B cell (primary cell): ENCODE results near the gene TDO2. TPM values are rescaled to one million over a fixed set of nuclear protein-coding genes. Genes with fewer than 3 reads are reported as not detected.

Source experiments
- ATAC-seq: fragments of 200-7000 bp; cut with Tn5 transposase; one replicate; pipeline ENCODE4 v1.10.0; 2021; ENCODE audit warnings: low read depth, mild to moderate bottlenecking, moderate number of reproducible peaks, moderate library complexity
- CTCF ChIA-PET: fragments of 350-600 bp; sonication (Branson Sonifier 250); formaldehyde crosslinking; loops from one replicate; lab custom pipeline; 2021; ENCODE audit warnings: antibody characterized with exemption, inconsistent platforms; lab: Charles Lee
- POLR2A ChIA-PET: fragments of 350-600 bp; sonication (Branson Sonifier 250); formaldehyde crosslinking; loops from one replicate; lab custom pipeline; 2021; ENCODE audit warnings: antibody characterized with exemption; lab: Charles Lee
- DNase-seq: peaks from one replicate; pipeline ENCODE4 v3.0.0; 2013
- H2AFZ ChIP-seq: 2 replicates; pipeline ENCODE4 v1.6.1; 2012; ENCODE audit warnings: mild to moderate bottlenecking, low read depth, low read length; ENCODE audit not compliant: insufficient read depth, poor library complexity, severe bottlenecking
- H3K27ac ChIP-seq, 2 donors: 1 replicate in 1 of 2; 2 replicates in 1 of 2; pipeline ENCODE4 v1.5.1; 2012 to 2013; ENCODE audit warnings: low read length in 2 of 2, mild to moderate bottlenecking in 2 of 2, moderate library complexity in 1 of 2
- H3K27me3 ChIP-seq, 4 experiments: fragments of 200-600 bp in 1 of 4; sonication (generic) in 1 of 4; replicated peaks in 1 of 4; 1 replicate in 2 of 4; 2 replicates in 2 of 4; pipeline versions ENCODE4 v1.6.1 to v1.7.0; 2013 to 2016; ENCODE audit warnings: low read length in 3 of 4, mild to moderate bottlenecking in 2 of 4, mixed read lengths in 1 of 4, moderate library complexity in 1 of 4; ENCODE audit not compliant: insufficient read depth in 4 of 4, control insufficient read depth in 3 of 4; ENCODE audit errors: control extremely low read depth in 1 of 4
- H3K36me3 ChIP-seq, 2 experiments: replicated peaks in 1 of 2; 1 replicate in 1 of 2; 2 replicates in 1 of 2; pipeline versions ENCODE4 v1.6.1 to v1.7.1; 2013; ENCODE audit warnings: low read length in 1 of 2; ENCODE audit not compliant: insufficient read depth in 2 of 2, control insufficient read depth in 1 of 2; ENCODE audit errors: control extremely low read depth in 1 of 2, extremely low read depth in 1 of 2
- H3K4me1 ChIP-seq, 2 donors: fragments of 200-600 bp in 1 of 2; sonication (generic) in 1 of 2; 1 replicate in 1 of 2; 2 replicates in 1 of 2; pipeline versions ENCODE4 v1.5.1 to v1.6.1; 2013 to 2017; ENCODE audit warnings: low read length in 2 of 2; ENCODE audit not compliant: control insufficient read depth in 2 of 2, insufficient read depth in 2 of 2
- H3K4me2 ChIP-seq: replicated peaks from 2 replicates; pipeline ENCODE3; 2012; ENCODE audit warnings: mild to moderate bottlenecking, low read depth, low read length; ENCODE audit not compliant: poor library complexity, severe bottlenecking
- H3K4me3 ChIP-seq, 5 experiments: fragments of 200-600 bp in 1 of 5; sonication (generic) in 1 of 5; 1 replicate in 3 of 5; 2 replicates in 2 of 5; pipeline versions ENCODE4 v1.5.1 to v1.7.0; 2011 to 2016; ENCODE audit warnings: low read length in 4 of 5, mild to moderate bottlenecking in 4 of 5, low read depth in 2 of 5, control low read depth in 1 of 5, moderate library complexity in 1 of 5; ENCODE audit not compliant: insufficient read depth in 1 of 5; ENCODE audit errors: control extremely low read depth in 1 of 5, extremely low read depth in 1 of 5
- H3K79me2 ChIP-seq: fragments of 200-600 bp; sonication (generic); one replicate; pipeline ENCODE4 v1.6.0; 2016; ENCODE audit warnings: low read length; ENCODE audit not compliant: control insufficient read depth, insufficient read depth
- H3K9ac ChIP-seq: fragments of 200-600 bp; sonication (generic); 2 replicates; pipeline ENCODE4 v1.6.1; 2017; ENCODE audit warnings: mild to moderate bottlenecking, low read length, moderate library complexity
- H3K9me3 ChIP-seq, 3 donors: one replicate each; pipeline versions ENCODE4 v1.6.1 to v1.7.1; 2013; ENCODE audit warnings: low read length in 2 of 3; ENCODE audit not compliant: control insufficient read depth in 2 of 3, insufficient read depth in 1 of 3; ENCODE audit errors: control extremely low read depth in 1 of 3
- H4K20me1 ChIP-seq: 2 replicates; pipeline ENCODE4 v1.6.0; 2012; ENCODE audit warnings: mild to moderate bottlenecking, low read length; ENCODE audit not compliant: insufficient read depth, control insufficient read depth, poor library complexity, severe bottlenecking
- H3K27ac Mint-ChIP-seq: one replicate; pipeline ENCODE4 v1.8.0; 2021; ENCODE audit warnings: mixed read lengths
- H3K27me3 Mint-ChIP-seq: one replicate; pipeline ENCODE4 v1.8.0; 2021; ENCODE audit warnings: mixed read lengths
- H3K4me1 Mint-ChIP-seq: one replicate; pipeline ENCODE4 v1.8.0; 2021; ENCODE audit warnings: mixed read lengths
- H3K4me3 Mint-ChIP-seq: one replicate; pipeline ENCODE4 v1.8.0; 2021; ENCODE audit warnings: mixed read lengths
- H3K9me3 Mint-ChIP-seq: one replicate; pipeline ENCODE4 v1.8.0; 2022; ENCODE audit warnings: mixed read lengths; ENCODE audit not compliant: insufficient read depth
- CTCF ChIP-seq: fragments of 200-600 bp; IDR thresholded peaks from one replicate; pipeline ENCODE4 v1.8.0; 2022; ENCODE audit warnings: antibody characterized with exemption, mild to moderate bottlenecking
- EZH2 ChIP-seq: IDR thresholded peaks from 2 replicates; pipeline ENCODE4 v1.6.1; 2012; ENCODE audit warnings: borderline replicate concordance, low read depth, mild to moderate bottlenecking, moderate library complexity, low read length; ENCODE audit not compliant: insufficient read depth, poor library complexity, severe bottlenecking
- WGBS: methylation state at CpG from one replicate; pipeline ENCODE4 v1.1.5; 2013; ENCODE audit warnings: missing lambda C conversion rate; ENCODE audit not compliant: insufficient coverage; 5-methylcytosine and 5-hydroxymethylcytosine counted together
- intact Hi-C: fragments of 100-400 bp; cut with micrococcal nuclease; formaldehyde crosslinking; loops from one replicate; pipeline ENCODE4 v1.10.0; 2022
- polyA plus RNA-seq: library from polyadenylated mRNA; depleted of rRNA; stranded (reverse); fragments of >200 nt; gene quantifications from 2 replicates; pipeline ENCODE4 v1.2.3, GENCODE V29; 2012
- total RNA-seq, 2 donors: library from RNA; stranded (reverse); fragments of 120-200 nt in 1 of 2; gene quantifications; 1 replicate in 1 of 2; 2 replicates in 1 of 2; pipeline versions ENCODE4 v1.2.3 to v1.2.4, GENCODE V29; 2013 to 2022

TDO2 gene
- total and polyA plus RNA-seq, 2 donors (not counting 1 experiment from before 2014, with no cell fraction given): not detected

GRCh38 chr4:155901013-155901412 is 2.5 kb upstream of the TDO2 start:
- Histone ChIP-seq H3K79me2 (no peaks in the 10 kb centered on the region), H3K27ac (no peak overlapping the region), H3K4me2 (no peak overlapping the region), H3K36me3 (no peaks in the 10 kb centered on the region), H3K27me3 (no peaks in the 10 kb centered on the region), H3K4me3 (no peak overlapping the region), H2AFZ (no peak overlapping the region), H3K4me1 (no peaks in the 10 kb centered on the region), H4K20me1 (no peaks in the 10 kb centered on the region), H3K9ac (no peak overlapping the region), H3K9me3 (peaks cover 0 to 1% (median 0%) of the 10 kb centered on the region in 3 donors)
- CTCF ChIA-PET: interaction anchor here (1.1 kb wide), 1 partner anchor 9 kb away, joined by 3 read pairs; no protein-coding TSS in a partner anchor
- no peaks in the 10 kb centered on the region for H3K27me3 Mint-ChIP-seq
- POLR2A ChIA-PET: no interaction called here
- DNase-seq: no peak
- no peak for ATAC-seq
- no peak overlapping the region for H3K4me3 Mint-ChIP-seq
- H3K27ac Mint-ChIP-seq: no peak overlapping the region
- TF ChIP-seq EZH2 (no peak), CTCF (no peak)
- intact Hi-C loops: no loop called here
- no peaks in the 10 kb centered on the region for H3K4me1 Mint-ChIP-seq
- no CpG with 5 or more reads among the region's 2 CpGs for WGBS
- H3K9me3 Mint-ChIP-seq: no peaks in the 10 kb centered on the region

DNA sequence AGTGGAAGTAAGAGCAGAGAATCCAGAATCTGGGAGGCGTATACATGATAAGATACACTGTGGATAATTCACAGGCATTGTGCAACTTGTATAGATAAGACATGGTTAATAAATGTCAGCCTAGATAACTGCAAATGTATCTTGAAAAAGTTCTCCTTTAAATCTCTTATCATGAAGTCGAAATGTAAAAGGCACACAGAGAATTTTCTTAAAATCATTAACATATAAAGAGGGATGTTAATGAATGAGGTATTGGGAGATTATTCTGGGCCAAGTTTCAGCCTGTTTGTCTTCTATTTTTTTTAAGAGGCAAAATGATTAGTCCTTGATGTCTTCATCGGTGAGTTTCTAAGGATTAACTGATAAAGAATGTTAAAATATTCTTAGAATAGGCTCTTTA is 835 bp downstream of the TDO2 start:
- Mint-ChIP-seq H3K4me3 (no peak overlapping the region), H3K27ac (no peak overlapping the region), H3K27me3 (no peaks in the 10 kb centered on the region), H3K4me1 (no peaks in the 10 kb centered on the region), H3K9me3 (no peaks in the 10 kb centered on the region)
- H2AFZ ChIP-seq: no peak overlapping the region
- H3K4me1 ChIP-seq: no peaks in the 10 kb centered on the region
- no peaks in the 10 kb centered on the region for H3K36me3 ChIP-seq
- POLR2A ChIA-PET: no interaction called here
- H3K9me3 ChIP-seq: peaks cover 0 to 1% (median 0%) of the 10 kb centered on the region in 3 donors
- CTCF ChIA-PET: no interaction called here
- H4K20me1 ChIP-seq: no peaks in the 10 kb centered on the region
- ATAC-seq (no peak), DNase-seq (no peak)
- H3K27me3 ChIP-seq: no peaks in the 10 kb centered on the region
- no CpG with 5 or more reads among the region's 3 CpGs for WGBS
- no peak overlapping the region for H3K4me2 ChIP-seq
- H3K27ac ChIP-seq: no peak overlapping the region
- H3K4me3 ChIP-seq: no peak overlapping the region
- no peak for TF ChIP-seq CTCF
- H3K79me2 ChIP-seq: no peaks in the 10 kb centered on the region
- H3K9ac ChIP-seq: no peak overlapping the region
- intact Hi-C loops: no loop called here
